ENCODE results near the gene SEL1L. TPM values are rescaled to one million over a fixed set of nuclear protein-coding genes. Genes with fewer than 3 reads are reported as not detected.

Gene SEL1L
- total and polyA plus RNA-seq, 2 donors (not counting 3 experiments of a cell fraction or from before 2014, with no cell fraction given) = 15.0 to 95.0 TPM

DNA sequence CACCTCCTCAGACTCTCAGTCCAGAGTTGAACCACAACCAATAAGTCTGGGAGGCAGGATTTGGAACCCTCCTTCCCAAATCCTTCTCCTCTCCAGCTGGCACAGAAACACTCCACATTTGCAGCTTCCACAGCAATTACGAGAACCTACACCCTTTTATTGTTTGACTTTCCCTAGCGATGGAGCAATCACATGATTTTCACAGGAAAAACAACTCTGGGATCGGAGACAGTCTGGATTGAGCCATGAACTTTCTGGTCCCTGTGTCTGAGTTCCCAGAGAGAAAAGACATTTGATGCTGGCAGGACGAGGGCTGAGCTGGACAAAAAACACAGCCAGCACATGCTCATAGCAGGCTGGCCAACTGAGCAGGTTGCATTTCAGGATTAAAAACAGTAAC, 84.5 kb downstream of the SEL1L start:
- H3K4me2 ChIP-seq (ENCODE audit: insufficient read depth, low read length) = no peak overlapping the region
- no peaks in the 10 kb centered on the region for H3K79me2 ChIP-seq (ENCODE audit: control insufficient read depth, insufficient read depth, low read length)
- no TSS peak for BruUV-seq (replicated peaks)
- no peaks in the 10 kb centered on the region for H3K4me1 ChIP-seq (ENCODE audit: control insufficient read depth, extremely low read depth, insufficient read depth, low read length)
- dilution Hi-C loops (cut with MboI; ENCODE audit: extremely low pct_ligation_motif_present, low sequenced_read_pairs) = no loop called here
- TF ChIP-seq JUN (IDR thresholded peaks at IDR 0.05; ENCODE audit: borderline replicate concordance, insufficient read depth, insufficient read length, low read depth) (no peak), CTCF (IDR thresholded peaks at IDR 0.05; ENCODE audit: extremely low read depth in 1 of 2, insufficient read depth in 1 of 2, low read depth in 1 of 2, low read length in 2 of 2) (no peak), EZH2 (IDR thresholded peaks at IDR 0.05; ENCODE audit: borderline replicate concordance, low read depth, low read length, severe bottlenecking) (no peak), POLR2A (IDR thresholded peaks at IDR 0.05; ENCODE audit: low read depth, low read length) (no peak), FOS (IDR thresholded peaks at IDR 0.05; ENCODE audit: borderline replicate concordance, insufficient read depth, low read length) (no peak), MAX (IDR thresholded peaks at IDR 0.05; ENCODE audit: insufficient read depth, insufficient read length) (no peak), GATA2 (IDR thresholded peaks at IDR 0.05; ENCODE audit: insufficient read depth, insufficient read length, low read depth, low read length) (no peak), POLR2AphosphoS5 (IDR thresholded peaks at IDR 0.05; ENCODE audit: insufficient read depth, low read depth, low read length) (no peak), MYC (IDR thresholded peaks at IDR 0.05; ENCODE audit: low read depth, low read length) (no peak)
- peaks cover 2 to 10% of the 10 kb centered on the region in 2 experiments for H3K27me3 ChIP-seq (ENCODE audit: control insufficient read depth in 2 of 2, insufficient read depth in 2 of 2, low read length in 2 of 2)
- no peak overlapping the region for H3K27ac ChIP-seq (ENCODE audit: insufficient read depth, low read depth, low read length)
- no peaks in the 10 kb centered on the region for H3K9me1 ChIP-seq (replicated peaks; ENCODE audit: control insufficient read depth, extremely low read depth, insufficient read depth, low read length)
- no peak for FAIRE-seq
- no peaks in the 10 kb centered on the region for H3K9me3 ChIP-seq (replicated peaks; ENCODE audit: control insufficient read depth, insufficient read depth, low read length)
- no peak overlapping the region for H2AFZ ChIP-seq (ENCODE audit: low read depth, low read length)
- no peak for DNase-seq (ENCODE audit: low read depth, low spot score)
- H3K4me3 ChIP-seq (replicated peaks in 1 of 3; ENCODE audit: insufficient read depth in 1 of 3, low read depth in 1 of 3, low read length in 3 of 3) = no peak overlapping the region
- CTCF ChIA-PET = interaction anchor here (1.1 to 8.9 kb wide), 4 partner anchors 12 to 230 kb away, joined by 3 to 76 read pairs (median 5); no protein-coding TSS in a partner anchor
- intact Hi-C loops (cut with micrococcal nuclease) = no loop called here
- POLR2A ChIA-PET = no interaction called here
- H3K36me3 ChIP-seq (ENCODE audit: control insufficient read depth in 2 of 2, extremely low read depth in 1 of 2, insufficient read depth in 2 of 2, low read length in 2 of 2) = no peaks in the 10 kb centered on the region
- no peak overlapping the region for H3K9ac ChIP-seq (replicated peaks; ENCODE audit: extremely low read depth, insufficient read depth, low read length)
- H4K20me1 ChIP-seq (replicated peaks; ENCODE audit: control insufficient read depth, extremely low read depth, insufficient read depth, low read length) = no peaks in the 10 kb centered on the region

Data from endothelial cell of umbilical vein (primary cell).